ENCODE results near the gene PITX2.

- TF ChIP-seq CTCF (IDR thresholded peaks at IDR 0.05): no peak
- no peak for TF ChIP-seq POLR2A (IDR thresholded peaks at IDR 0.05)
These were observed 5.2 kb upstream of the PITX2 start for GRCh38 chr4:110627977-110628662.

Measured in thyroid gland (tissue), 4 donors.